Measurements from ENCODE around the gene BEND5.

Gene BEND5

GRCh38 chr1:48761411-48761810 lies 15.3 kb downstream of the BEND5 start:
- no peak for DNase-seq

GRCh38 chr1:48760857-48761256 lies 15.8 kb downstream of the BEND5 start:
- no peak for DNase-seq

GRCh38 chr1:48758976-48759375 lies 17.7 kb downstream of the BEND5 start:
- DNase-seq = no peak

GRCh38 chr1:48757363-48757762 lies 19.3 kb downstream of the BEND5 start:
- no peak for DNase-seq

- no peak for DNase-seq
These were observed 19.9 kb downstream of the BEND5 start for GRCh38 chr1:48756683-48757316.

GRCh38 chr1:48753293-48753692 lies 23.4 kb downstream of the BEND5 start:
- DNase-seq = no peak

GRCh38 chr1:48750109-48750508 lies 26.6 kb downstream of the BEND5 start:
- DNase-seq = no peak

- no peak for DNase-seq
These were observed 27.6 kb downstream of the BEND5 start for GRCh38 chr1:48749068-48749467.

- DNase-seq = no peak
These were observed 29.8 kb downstream of the BEND5 start for GRCh38 chr1:48746906-48747305.

- DNase-seq = no peak
These were observed 32.7 kb downstream of the BEND5 start for GRCh38 chr1:48744032-48744431.

- DNase-seq = no peak
These were observed 33.2 kb downstream of the BEND5 start for GRCh38 chr1:48743480-48743879.

GRCh38 chr1:48741380-48741779 lies 35.3 kb downstream of the BEND5 start:
- DNase-seq = no peak

GRCh38 chr1:48740621-48741020 lies 36.1 kb downstream of the BEND5 start:
- DNase-seq = no peak

- no peak for DNase-seq
These were observed 37.6 kb downstream of the BEND5 start for GRCh38 chr1:48739091-48739490.

- DNase-seq = no peak
These were observed 38.3 kb downstream of the BEND5 start for GRCh38 chr1:48738356-48738755.

GRCh38 chr1:48735796-48736195 lies 40.9 kb downstream of the BEND5 start:
- peak; percentile 39 to 77 for DNase-seq

GRCh38 chr1:48730164-48730910 lies 46.4 kb downstream of the BEND5 start:
- DNase-seq = no peak

- no peak for DNase-seq
These were observed 48.1 kb downstream of the BEND5 start for GRCh38 chr1:48728584-48728983.

GRCh38 chr1:48726557-48727215 lies 50.0 kb downstream of the BEND5 start:
- no peak for DNase-seq

GRCh38 chr1:48726139-48726538 lies 50.6 kb downstream of the BEND5 start:
- DNase-seq = no peak

- no peak for DNase-seq
These were observed 51.2 kb downstream of the BEND5 start for GRCh38 chr1:48725341-48726046.

- DNase-seq = no peak
These were observed 55.8 kb downstream of the BEND5 start for GRCh38 chr1:48720929-48721328.

- DNase-seq = no peak
These were observed 58.0 kb downstream of the BEND5 start for GRCh38 chr1:48718705-48719104.

All from NCI-H524 (cell line).